Nephron (organoid): Measurements from ENCODE around the gene RANBP17.

ENCODE experiments used
- H3K27ac Mint-ChIP-seq, 3 experiments: 2 replicates each; pipeline ENCODE4 v1.8.0; 2020; ENCODE audit warnings: mixed read lengths in 3 of 3, mild to moderate bottlenecking in 2 of 3, moderate library complexity in 1 of 3
- H3K27me3 Mint-ChIP-seq: 2 replicates; pipeline ENCODE4 v1.8.0; 2021; ENCODE audit warnings: low read depth, mild to moderate bottlenecking, moderate library complexity, mixed read lengths
- H3K36me3 Mint-ChIP-seq: 2 replicates; pipeline ENCODE4 v1.8.0; 2020; ENCODE audit warnings: low read depth, mixed read lengths
- H3K4me1 Mint-ChIP-seq: 2 replicates; pipeline ENCODE4 v1.8.0; 2020; ENCODE audit warnings: mixed read lengths
- H3K4me3 Mint-ChIP-seq, 3 experiments: 2 replicates each; pipeline ENCODE4 v1.8.0; 2020; ENCODE audit warnings: mild to moderate bottlenecking in 3 of 3, mixed read lengths in 3 of 3, moderate library complexity in 2 of 3
- H3K9me3 Mint-ChIP-seq: 2 replicates; pipeline ENCODE4 v1.8.0; 2020; ENCODE audit warnings: mixed read lengths
- TF ChIP-seq, protein P1 (sequence below), 3 experiments: fragments of 200-600 bp; sonication (generic); IDR thresholded peaks; one replicate each; pipeline ENCODE4 v1.5.0; 2021; ENCODE audit warnings: antibody characterized with exemption in 3 of 3; ENCODE audit not compliant: unreplicated experiment in 3 of 3

The RANBP17 gene

DNA sequence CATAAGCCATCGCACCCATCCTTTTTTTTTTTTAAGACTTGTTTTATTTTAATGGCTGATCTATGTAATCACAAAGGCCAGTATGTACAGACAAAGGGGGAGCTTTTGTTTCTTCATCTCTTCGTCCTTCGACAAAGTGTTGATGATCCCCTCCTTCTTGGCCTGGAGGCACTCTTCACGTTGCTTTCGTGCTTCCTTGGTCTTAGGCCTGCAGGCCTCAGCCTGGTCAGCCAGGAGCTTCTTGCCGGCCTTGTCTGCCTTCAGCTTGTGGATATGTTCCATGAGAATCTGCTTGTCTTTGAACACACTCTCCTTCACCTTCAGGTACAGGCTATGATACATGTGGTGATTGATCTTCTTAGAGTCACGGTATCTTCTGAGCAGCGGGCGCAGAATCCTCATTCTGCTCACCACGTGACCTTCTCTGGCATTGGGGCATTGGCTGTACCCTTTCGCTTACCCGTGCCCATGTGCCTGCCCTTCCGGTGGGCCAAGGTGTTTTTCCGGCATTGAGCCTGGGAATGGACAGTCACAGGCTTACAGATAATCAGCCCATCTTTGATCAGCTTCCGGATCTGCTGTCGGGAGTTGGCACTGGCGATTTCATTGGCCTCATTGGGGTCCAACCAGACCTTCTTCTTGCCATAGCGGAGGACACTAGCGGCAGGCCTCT lies 483.3 kb downstream of the RANBP17 start:
- Mint-ChIP-seq H3K9me3 (peaks cover 5% of the 10 kb centered on the region), H3K27ac (no peak overlapping the region), H3K27me3 (peaks cover 13% of the 10 kb centered on the region), H3K4me1 (no peaks in the 10 kb centered on the region), H3K4me3 (no peak overlapping the region), H3K36me3 (no peaks in the 10 kb centered on the region)
- TF ChIP-seq, protein P1, sequence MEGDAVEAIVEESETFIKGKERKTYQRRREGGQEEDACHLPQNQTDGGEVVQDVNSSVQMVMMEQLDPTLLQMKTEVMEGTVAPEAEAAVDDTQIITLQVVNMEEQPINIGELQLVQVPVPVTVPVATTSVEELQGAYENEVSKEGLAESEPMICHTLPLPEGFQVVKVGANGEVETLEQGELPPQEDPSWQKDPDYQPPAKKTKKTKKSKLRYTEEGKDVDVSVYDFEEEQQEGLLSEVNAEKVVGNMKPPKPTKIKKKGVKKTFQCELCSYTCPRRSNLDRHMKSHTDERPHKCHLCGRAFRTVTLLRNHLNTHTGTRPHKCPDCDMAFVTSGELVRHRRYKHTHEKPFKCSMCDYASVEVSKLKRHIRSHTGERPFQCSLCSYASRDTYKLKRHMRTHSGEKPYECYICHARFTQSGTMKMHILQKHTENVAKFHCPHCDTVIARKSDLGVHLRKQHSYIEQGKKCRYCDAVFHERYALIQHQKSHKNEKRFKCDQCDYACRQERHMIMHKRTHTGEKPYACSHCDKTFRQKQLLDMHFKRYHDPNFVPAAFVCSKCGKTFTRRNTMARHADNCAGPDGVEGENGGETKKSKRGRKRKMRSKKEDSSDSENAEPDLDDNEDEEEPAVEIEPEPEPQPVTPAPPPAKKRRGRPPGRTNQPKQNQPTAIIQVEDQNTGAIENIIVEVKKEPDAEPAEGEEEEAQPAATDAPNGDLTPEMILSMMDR (IDR thresholded peaks at IDR 0.05; ENCODE audit: unreplicated experiment in 3 of 3): no peak
